ENCODE results near the gene MVK.

Gene MVK

DNA sequence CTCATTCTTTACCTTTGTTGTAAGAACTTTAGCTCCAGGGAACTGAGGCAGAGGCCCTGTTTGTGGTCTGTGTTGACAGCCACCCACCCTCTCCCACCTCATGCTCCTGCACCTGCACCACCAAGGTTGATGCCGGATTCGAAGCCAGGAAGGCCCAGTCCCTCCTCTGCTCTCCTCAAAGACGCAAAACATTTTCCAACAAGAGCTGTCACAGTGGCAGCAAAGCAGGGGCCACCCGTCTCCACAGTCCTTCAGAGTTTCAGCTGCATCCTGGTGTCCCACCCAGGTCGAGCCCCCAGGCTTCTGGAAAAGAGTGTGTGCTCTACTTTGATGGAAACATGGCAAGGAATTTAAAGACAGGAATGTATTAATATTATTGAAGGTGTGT is 37.7 kb upstream of the MVK start:
- DNase-seq (ENCODE audit: extremely low read depth, insufficient read length) = no peak
- Histone ChIP-seq H3K4me3 (replicated peaks; ENCODE audit: low read depth, low read length) (no peak overlapping the region), H3K27me3 (replicated peaks; ENCODE audit: control insufficient read depth, insufficient read depth, low read length) (no peaks in the 10 kb centered on the region), H3K36me3 (ENCODE audit: control insufficient read depth, insufficient read depth, low read length) (peaks cover 5% of the 10 kb centered on the region)
- TF ChIP-seq, protein P1, sequence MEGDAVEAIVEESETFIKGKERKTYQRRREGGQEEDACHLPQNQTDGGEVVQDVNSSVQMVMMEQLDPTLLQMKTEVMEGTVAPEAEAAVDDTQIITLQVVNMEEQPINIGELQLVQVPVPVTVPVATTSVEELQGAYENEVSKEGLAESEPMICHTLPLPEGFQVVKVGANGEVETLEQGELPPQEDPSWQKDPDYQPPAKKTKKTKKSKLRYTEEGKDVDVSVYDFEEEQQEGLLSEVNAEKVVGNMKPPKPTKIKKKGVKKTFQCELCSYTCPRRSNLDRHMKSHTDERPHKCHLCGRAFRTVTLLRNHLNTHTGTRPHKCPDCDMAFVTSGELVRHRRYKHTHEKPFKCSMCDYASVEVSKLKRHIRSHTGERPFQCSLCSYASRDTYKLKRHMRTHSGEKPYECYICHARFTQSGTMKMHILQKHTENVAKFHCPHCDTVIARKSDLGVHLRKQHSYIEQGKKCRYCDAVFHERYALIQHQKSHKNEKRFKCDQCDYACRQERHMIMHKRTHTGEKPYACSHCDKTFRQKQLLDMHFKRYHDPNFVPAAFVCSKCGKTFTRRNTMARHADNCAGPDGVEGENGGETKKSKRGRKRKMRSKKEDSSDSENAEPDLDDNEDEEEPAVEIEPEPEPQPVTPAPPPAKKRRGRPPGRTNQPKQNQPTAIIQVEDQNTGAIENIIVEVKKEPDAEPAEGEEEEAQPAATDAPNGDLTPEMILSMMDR (IDR thresholded peaks at IDR 0.05; ENCODE audit: insufficient read depth, low read length, poor library complexity, severe bottlenecking) = no peak

DNA sequence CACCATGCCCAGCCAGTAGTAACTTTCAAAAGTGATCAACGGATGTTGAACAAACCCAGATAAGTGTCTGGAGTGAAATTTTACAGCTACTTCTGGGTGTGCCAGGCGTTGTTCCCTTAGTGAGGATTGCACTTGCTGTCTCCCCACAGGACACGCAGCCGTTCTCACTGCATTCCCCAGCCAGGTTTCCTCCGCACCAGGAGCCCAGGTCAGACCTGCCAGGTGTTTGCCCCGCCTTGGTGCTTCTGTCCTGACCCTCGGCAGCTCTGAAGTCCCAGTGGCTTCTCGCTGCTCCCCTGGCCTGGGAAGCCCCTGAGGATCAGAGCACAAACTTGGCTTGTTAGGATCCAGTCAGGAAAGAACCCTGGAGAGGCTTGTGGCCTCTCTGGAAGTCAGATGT is 36.5 kb upstream of the MVK start:
- Histone ChIP-seq H3K36me3 (ENCODE audit: control insufficient read depth, insufficient read depth, low read length) (peaks cover 5% of the 10 kb centered on the region), H3K4me3 (replicated peaks; ENCODE audit: low read depth, low read length) (no peak overlapping the region), H3K27me3 (replicated peaks; ENCODE audit: control insufficient read depth, insufficient read depth, low read length) (no peaks in the 10 kb centered on the region)
- DNase-seq (ENCODE audit: extremely low read depth, insufficient read length) = no peak
- TF ChIP-seq, protein P1 (IDR thresholded peaks at IDR 0.05; ENCODE audit: insufficient read depth, low read length, poor library complexity, severe bottlenecking) = no peak

DNA sequence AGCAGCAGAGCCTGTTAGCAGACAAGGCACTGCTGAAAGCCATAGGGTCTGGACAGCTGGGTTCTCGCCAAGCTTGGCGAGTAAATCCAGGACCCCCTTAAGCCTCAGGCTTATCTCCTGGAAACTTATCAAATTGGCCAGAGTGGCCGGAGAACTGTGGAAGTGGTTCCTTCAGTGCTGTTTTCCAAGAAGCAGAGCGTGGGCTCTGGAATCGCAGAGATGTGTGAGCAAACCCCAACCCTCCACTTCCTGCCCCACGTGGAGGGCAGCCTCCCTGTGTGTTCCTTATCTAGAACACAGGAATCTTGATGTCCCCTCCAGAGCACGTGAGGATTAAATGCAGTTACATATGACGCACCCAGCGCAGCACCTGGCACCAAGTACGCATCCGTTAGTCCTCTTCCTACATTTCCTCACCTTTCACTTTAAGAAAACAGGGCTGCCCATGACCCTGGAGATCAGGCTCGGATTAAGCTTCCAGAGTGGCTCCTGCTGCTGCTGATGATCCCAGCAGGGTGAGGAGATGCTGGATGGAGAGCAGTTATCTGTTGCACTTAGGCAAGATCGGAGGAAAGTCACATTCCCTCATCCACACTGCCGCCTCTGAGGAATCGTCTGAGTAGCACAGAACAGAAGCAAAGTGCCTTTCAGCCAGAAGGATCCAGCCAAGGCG is 35.3 kb upstream of the MVK start:
- DNase-seq (ENCODE audit: extremely low read depth, insufficient read length) = no peak

DNA sequence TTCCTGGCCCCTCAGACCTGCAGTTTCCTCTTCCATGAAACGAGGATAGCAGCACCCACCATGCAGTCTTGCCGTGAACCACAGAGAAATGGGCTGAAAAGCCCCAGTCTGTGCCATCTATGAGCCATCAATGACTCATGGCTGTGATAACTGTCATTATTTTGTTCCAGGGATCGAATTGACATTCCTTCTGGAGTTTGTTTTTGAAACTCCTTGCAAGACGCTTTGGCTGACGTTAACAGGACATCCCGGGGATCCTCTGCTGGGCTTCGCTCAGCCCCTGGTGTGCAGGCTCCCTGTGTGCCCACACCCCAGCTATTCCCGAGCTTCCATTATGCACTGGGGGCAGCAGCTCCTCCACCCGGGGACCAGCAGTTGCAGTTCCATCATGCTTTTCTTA is 34.1 kb upstream of the MVK start:
- DNase-seq (ENCODE audit: extremely low read depth, insufficient read length) = no peak
- H3K27me3 ChIP-seq (replicated peaks; ENCODE audit: control insufficient read depth, insufficient read depth, low read length) = no peaks in the 10 kb centered on the region
- TF ChIP-seq, protein P1 (IDR thresholded peaks at IDR 0.05; ENCODE audit: insufficient read depth, low read length, poor library complexity, severe bottlenecking) = no peak
- no peak overlapping the region for H3K4me3 ChIP-seq (replicated peaks; ENCODE audit: low read depth, low read length)
- H3K36me3 ChIP-seq (ENCODE audit: control insufficient read depth, insufficient read depth, low read length) = peaks cover 3% of the 10 kb centered on the region

More for the DNA sequence above, 35.3 kb upstream of the MVK start:
- H3K27me3 ChIP-seq (replicated peaks; ENCODE audit: control insufficient read depth, insufficient read depth, low read length) = no peaks in the 10 kb centered on the region
- TF ChIP-seq, protein P1 (IDR thresholded peaks at IDR 0.05; ENCODE audit: insufficient read depth, low read length, poor library complexity, severe bottlenecking) = no peak
- no peak overlapping the region for H3K4me3 ChIP-seq (replicated peaks; ENCODE audit: low read depth, low read length)
- H3K36me3 ChIP-seq (ENCODE audit: control insufficient read depth, insufficient read depth, low read length) = peaks cover 5% of the 10 kb centered on the region

DNA sequence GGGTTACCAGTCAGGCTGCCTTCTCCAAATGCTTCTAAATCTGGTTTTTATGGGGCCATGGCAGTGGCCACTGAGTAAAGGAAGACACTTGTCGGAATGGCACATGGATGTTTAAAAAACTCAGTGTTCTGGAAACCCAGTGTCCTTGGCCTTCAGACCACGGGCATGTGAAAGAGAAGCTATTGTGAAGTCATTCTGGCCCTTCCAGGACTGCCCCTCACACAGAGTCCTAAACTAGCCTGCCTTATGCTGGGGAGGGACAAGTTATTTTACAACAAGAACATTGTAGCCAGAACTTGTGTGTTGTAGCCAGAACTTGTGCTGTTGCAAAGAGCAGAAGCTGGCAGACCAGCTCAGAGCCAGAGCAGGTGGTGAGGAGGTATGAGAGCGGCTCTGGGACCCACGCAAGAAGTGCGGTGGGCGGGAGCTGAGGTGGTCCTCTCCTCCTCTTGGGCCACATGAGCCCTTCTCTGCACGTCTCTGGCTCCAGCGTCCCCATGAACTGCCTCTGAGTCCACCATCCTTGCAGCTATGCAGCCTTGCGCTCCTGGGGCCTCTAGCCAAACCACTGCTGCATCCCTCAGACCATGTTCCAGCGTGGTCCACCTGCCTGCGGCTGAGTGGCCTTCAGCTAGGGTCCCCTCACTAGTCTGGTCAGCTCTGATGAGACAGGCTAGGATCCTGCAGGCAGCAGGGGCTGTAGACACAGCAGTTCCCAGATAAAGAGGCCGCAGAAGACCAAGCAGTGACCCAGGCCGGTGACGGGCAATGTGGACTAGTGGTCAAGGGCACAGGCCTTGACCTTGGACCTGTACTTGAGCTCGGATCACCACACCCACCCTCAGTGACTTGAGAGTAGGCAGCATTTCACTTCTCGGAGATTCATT is 32.8 kb upstream of the MVK start:
- TF ChIP-seq, protein P1 (IDR thresholded peaks at IDR 0.05; ENCODE audit: insufficient read depth, low read length, poor library complexity, severe bottlenecking) = no peak
- DNase-seq (ENCODE audit: extremely low read depth, insufficient read length) = no peak
- Histone ChIP-seq H3K4me3 (replicated peaks; ENCODE audit: low read depth, low read length) (no peak overlapping the region), H3K36me3 (ENCODE audit: control insufficient read depth, insufficient read depth, low read length) (no peaks in the 10 kb centered on the region; the same call in 1 of the 2 replicates), H3K27me3 (replicated peaks; ENCODE audit: control insufficient read depth, insufficient read depth, low read length) (no peaks in the 10 kb centered on the region)
